NCI-H510A treated with DMSO at 0.1 percent for 48 hours (cell line): ENCODE data around the gene EPAS1.

Source experiments
- DNase-seq: peaks from one replicate; lab custom pipeline; 2025; lab: John Stamatoyannopoulos, UW

Gene EPAS1

DNA sequence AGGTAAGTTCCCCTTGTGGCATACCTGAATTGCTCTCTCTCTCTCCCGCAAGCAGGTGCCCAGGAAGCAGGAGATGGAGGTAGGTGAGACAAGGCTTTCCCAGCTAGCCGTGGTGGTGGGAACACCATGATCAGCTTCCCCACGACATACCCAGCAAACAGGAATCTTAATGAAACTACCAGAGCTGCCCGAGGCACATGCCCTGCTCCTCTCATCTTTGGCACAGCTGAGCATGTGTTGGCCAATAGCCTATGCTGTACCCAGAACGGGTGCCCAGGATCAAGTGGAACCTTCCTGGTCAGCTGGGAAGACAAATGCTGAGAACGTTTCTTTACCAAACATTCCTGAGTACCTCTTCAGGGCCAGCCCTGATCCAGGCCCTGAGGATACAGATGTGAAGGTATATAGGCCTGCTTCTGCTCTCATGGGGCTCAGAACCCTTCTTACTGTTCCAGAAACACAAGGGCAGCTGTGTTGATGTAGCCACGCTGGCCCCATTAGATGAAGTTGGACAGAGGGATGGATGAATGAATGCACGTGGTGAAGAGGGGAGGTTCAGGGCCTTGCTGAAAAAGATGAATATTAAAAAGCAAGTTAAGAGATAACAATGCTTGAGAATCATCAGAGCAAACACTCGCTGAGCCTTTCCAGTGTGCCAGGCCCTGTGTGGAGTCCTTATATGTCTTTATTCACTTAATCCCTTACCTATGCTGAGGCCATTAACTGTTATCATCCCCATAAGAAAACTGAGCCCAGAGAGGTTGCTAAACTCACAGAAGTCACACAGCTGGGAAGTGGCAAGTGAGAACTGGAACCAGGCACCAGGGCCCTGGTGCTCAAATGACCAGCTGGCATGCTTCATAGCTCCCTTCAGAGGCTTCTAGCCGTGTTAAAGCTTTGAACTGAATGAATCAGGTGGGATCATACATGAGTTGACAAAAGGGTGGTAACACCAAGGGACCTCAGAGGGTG, 113.4 kb downstream of the EPAS1 start:
- DNase-seq = no peak

- DNase-seq = no peak
These were observed 114.0 kb downstream of the EPAS1 start for GRCh38 chr2:46411245-46411641.

DNA sequence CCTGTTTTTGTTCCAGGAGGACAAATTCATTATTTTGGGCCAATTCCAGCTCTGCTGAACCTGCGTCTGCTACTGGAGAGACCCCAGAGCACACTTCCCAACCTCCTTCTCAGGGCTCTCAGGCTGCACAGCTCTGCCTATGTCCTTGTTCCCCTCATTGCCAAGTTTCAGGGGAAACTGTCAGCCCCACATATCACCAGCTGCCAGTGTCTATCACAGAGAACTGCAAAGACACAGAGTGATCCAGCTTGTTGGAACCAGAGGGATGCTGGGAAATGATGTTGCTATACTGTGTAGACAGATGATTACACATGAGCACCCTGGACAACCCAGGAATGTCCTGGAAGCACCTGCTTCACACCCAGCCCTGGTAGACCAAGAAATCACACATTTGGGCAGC, 114.8 kb downstream of the EPAS1 start:
- DNase-seq = no peak

- no peak for DNase-seq
These were observed 115.9 kb downstream of the EPAS1 start for GRCh38 chr2:46413111-46413510.

- no peak for DNase-seq
These were observed 116.4 kb downstream of the EPAS1 start for GRCh38 chr2:46413631-46414030.

GRCh38 chr2:46414701-46415100, 117.5 kb downstream of the EPAS1 start:
- no peak for DNase-seq

DNA sequence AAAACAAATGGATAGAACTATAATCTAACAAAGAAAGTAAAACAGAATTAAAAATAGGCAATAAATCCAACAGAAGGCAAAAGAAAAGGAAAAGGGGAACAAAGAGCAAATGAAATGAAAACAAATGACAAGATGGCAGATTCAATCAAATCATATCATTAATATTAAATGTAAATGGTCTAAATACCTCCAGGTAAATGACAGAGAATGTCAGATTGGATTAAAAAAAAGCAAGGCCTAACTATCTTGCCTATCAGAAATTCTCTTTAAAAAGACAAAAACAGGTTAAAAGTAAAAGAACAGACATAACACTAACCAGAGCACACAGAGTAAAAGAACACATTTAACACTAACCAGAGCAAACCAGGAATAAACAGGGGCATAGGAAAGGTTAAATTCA, 119.1 kb downstream of the EPAS1 start:
- DNase-seq = no peak

DNA sequence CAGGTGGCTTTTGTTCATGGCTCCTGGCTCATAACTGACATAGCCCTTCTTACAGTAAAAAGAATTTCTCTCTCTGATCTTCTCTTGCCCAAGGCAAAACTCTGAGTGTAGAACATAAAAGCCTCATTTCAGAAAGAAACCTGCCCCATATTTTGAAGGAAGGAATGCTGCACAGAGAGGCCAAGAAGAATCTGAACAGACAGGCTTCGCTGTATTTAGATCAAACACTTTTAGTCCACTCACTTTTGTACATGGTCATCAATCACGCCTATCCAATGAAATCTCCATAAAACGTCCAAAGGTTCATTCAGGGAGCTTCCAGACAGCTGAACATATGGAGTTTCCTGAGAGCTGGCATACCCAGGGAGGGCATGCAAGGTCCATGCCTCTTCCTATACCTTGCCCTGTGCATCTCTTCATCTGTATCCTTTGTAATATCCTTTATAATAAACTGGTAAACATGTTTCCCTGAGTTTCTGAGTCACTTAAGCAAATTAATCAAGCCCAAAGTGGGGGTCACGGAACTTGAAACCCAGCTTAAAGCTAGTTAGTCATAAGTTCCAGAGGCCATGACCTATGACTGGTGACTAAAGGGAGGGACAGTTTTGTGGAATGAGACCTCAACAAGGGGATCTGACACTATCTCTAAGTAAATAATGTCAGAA, 119.7 kb downstream of the EPAS1 start:
- no peak for DNase-seq

- no peak for DNase-seq
These were observed 123.7 kb downstream of the EPAS1 start for GRCh38 chr2:46420945-46421344.

GRCh38 chr2:46421361-46421760, 124.2 kb downstream of the EPAS1 start:
- DNase-seq = no peak

- no peak for DNase-seq
These were observed 125.6 kb downstream of the EPAS1 start for GRCh38 chr2:46422717-46423394.

- no peak for DNase-seq
These were observed 127.7 kb downstream of the EPAS1 start for GRCh38 chr2:46424937-46425336.

DNA sequence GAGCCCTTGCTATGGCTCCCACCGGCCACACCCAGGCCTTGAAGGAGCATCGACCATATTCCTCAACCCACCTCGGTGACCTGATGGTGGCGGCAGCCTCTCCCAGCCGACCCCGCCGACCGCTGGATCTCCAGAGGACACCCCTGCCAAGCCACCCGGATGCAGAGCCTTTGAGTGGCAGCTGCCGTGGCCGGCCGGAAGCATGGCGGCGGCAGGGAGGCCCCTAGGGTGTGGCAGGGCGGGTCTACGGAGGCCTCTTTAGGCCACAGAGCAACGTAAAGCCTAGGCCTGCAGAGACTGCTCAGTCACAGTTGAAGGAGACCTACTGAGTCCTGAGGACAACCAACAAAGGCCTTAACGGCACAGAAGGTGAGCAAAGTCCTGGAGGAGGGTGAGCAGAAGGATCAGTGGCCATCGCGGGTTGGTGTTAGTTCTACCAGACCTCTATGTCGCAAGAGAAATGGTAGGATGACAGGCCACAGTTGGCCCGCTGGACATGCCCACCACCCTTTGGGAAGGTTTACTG, 131.8 kb downstream of the EPAS1 start:
- no peak for DNase-seq

GRCh38 chr2:46430413-46430812, 133.2 kb downstream of the EPAS1 start:
- DNase-seq = no peak

GRCh38 chr2:46430992-46431391, 133.8 kb downstream of the EPAS1 start:
- DNase-seq = no peak

DNA sequence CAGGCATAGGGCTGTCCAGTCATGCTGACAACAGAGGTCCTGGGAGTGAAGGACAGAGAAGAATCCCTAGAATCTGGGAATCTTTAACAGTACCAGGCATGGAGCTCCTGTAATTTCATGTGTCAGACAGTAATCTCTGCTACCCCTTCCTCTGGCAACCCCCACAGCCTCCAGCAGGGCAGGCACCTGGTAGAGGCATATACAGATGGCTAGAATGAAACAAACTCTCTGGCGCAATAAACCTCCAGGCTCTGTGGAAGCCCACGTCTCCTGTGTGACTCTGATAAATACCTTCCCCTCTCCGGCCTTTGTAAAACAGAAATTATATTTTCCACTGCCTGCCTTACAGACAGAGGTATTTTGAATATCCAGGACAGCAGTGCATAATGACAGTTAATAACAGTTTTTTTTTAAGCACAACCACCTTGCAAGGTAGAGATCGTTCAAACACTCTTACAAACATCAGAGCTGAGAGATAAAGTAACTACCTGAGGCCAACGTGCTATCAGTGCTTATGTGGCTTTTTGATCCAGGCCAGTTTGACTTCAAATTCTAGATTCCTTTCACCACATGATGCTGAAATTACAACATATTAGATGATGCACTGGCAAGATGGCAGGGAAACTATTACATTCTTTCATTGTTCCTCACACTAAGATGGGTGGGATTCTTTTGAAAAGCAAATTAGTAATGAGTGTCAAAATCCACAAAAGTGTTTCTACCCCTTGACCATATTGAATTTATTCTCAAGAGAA, 134.5 kb downstream of the EPAS1 start:
- DNase-seq = no peak

- no peak for DNase-seq
These were observed 137.7 kb downstream of the EPAS1 start for GRCh38 chr2:46434851-46435273.

DNA sequence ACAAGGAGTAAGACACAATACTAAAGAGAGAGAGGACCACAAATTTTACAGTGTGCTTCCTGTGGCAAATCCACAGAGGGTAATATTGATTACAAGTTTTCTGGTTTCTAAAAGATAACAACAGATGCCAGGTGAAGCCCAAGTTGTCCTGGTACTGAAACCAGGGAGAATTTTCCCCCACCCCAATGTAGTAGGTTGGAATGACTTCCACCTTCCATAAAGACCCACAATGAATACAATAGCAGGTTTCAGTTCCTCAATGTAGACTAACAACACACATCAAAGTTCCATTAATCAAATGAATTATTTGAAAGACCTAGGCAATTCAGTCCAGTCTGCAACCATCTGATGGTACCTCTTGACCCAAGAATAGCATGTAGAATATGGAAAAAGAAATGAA, 138.1 kb downstream of the EPAS1 start:
- DNase-seq = no peak

DNA sequence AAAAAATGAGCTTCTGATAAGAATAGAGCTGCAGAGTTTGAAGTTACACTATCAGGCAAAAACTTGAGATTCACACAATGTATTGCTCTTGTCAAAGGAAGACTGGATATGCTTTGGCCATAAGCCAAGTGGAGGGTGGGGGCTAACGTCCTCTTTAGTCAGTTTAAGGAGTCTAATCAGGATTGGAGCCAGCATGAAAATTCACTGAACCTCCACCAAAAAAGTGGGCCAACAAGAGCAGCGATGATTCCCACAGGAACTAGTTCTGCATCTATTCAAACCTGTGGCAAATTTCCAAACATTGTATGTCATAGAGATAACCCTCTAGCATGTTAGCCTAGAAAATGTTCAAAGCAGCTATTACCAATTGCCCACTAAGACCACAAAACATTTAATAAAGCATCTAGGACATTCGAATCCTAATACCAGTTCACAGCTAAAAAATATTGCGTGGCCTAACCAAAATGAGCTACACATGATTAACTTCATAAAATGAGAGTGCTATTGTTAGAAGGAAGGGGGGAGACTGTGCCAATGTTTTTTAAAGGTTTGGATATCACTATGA, 138.7 kb downstream of the EPAS1 start:
- DNase-seq = no peak
